DOHH2 (cell line): ENCODE measurements around the gene MED10.
"Not testable (repeated sequence)": the region's sequence is repeated elsewhere in the genome, so short reads cannot be mapped to it uniquely, and the experiment has no call there.

Experiments used
- H3F3A ChIP-seq: fragments of 200-600 bp; sonication (generic), shearing (Covaris generic); 2 replicates; pipeline ENCODE4 v1.6.0; 2016; ENCODE audit warnings: antibody characterized with exemption, mild to moderate bottlenecking; ENCODE audit not compliant: control insufficient read depth, insufficient read depth
- H3K27ac ChIP-seq: fragments of 200-600 bp; sonication (generic); 2 replicates; pipeline ENCODE4 v1.5.1; 2014; ENCODE audit warnings: low read depth, mild to moderate bottlenecking, low read length, moderate library complexity
- H3K27me3 ChIP-seq: fragments of 200-600 bp; sonication (generic); 2 replicates; pipeline ENCODE4 v1.6.1; 2014; ENCODE audit warnings: mild to moderate bottlenecking, low read length, mixed read lengths; ENCODE audit not compliant: control insufficient read depth
- H3K36me3 ChIP-seq: fragments of 200-600 bp; sonication (generic); 2 replicates; pipeline ENCODE4 v1.6.1; 2014; ENCODE audit warnings: mild to moderate bottlenecking, low read length, moderate library complexity, mixed read lengths; ENCODE audit not compliant: control insufficient read depth
- H3K4me1 ChIP-seq: fragments of 200-600 bp; sonication (generic); 2 replicates; pipeline ENCODE4 v1.6.1; 2014; ENCODE audit warnings: mild to moderate bottlenecking, low read length, mixed read lengths; ENCODE audit not compliant: control insufficient read depth
- H3K4me2 ChIP-seq: fragments of 200-600 bp; sonication (generic); 2 replicates; pipeline ENCODE4 v1.6.0; 2014; ENCODE audit warnings: mild to moderate bottlenecking, low read length, moderate library complexity
- H3K4me3 ChIP-seq: fragments of 200-600 bp; sonication (generic); 2 replicates; pipeline ENCODE4 v1.5.1; 2014; ENCODE audit warnings: mild to moderate bottlenecking, low read length, mixed read lengths
- H3K79me2 ChIP-seq: fragments of 200-600 bp; sonication (generic); 2 replicates; pipeline ENCODE4 v1.6.1; 2014; ENCODE audit warnings: mild to moderate bottlenecking, low read length, mixed read lengths; ENCODE audit not compliant: control insufficient read depth
- H3K9me2 ChIP-seq: fragments of 200-600 bp; sonication (generic); replicated peaks from 2 replicates; pipeline ENCODE4 v1.6.1; 2014; ENCODE audit warnings: mild to moderate bottlenecking, low read length, mixed read lengths; ENCODE audit not compliant: control insufficient read depth
- H3K9me3 ChIP-seq: fragments of 200-600 bp; sonication (generic); 2 replicates; pipeline ENCODE4 v1.6.1; 2014; ENCODE audit warnings: antibody characterized with exemption, low read length, mixed read lengths; ENCODE audit not compliant: control insufficient read depth, insufficient read depth
- H4K20me1 ChIP-seq: fragments of 200-600 bp; sonication (generic); 2 replicates; pipeline ENCODE4 v1.6.0; 2014; ENCODE audit warnings: low read depth, mild to moderate bottlenecking, antibody characterized with exemption, low read length, moderate library complexity; ENCODE audit not compliant: control insufficient read depth, insufficient read depth
- EZH2phosphoT487 ChIP-seq: fragments of 200-600 bp; sonication (generic); IDR thresholded peaks from 2 replicates; pipeline ENCODE4 v1.6.1; 2017; ENCODE audit warnings: borderline replicate concordance, mild to moderate bottlenecking, antibody characterized with exemption, low read length, moderate library complexity, mixed read lengths
- TF ChIP-seq, protein P1 (sequence below): fragments of 200-600 bp; sonication (generic); IDR thresholded peaks from one replicate; pipeline ENCODE4 v1.5.1; 2014; ENCODE audit warnings: antibody characterized with exemption, mild to moderate bottlenecking, low read depth, low read length; ENCODE audit not compliant: poor library complexity, severe bottlenecking

Gene MED10

DNA sequence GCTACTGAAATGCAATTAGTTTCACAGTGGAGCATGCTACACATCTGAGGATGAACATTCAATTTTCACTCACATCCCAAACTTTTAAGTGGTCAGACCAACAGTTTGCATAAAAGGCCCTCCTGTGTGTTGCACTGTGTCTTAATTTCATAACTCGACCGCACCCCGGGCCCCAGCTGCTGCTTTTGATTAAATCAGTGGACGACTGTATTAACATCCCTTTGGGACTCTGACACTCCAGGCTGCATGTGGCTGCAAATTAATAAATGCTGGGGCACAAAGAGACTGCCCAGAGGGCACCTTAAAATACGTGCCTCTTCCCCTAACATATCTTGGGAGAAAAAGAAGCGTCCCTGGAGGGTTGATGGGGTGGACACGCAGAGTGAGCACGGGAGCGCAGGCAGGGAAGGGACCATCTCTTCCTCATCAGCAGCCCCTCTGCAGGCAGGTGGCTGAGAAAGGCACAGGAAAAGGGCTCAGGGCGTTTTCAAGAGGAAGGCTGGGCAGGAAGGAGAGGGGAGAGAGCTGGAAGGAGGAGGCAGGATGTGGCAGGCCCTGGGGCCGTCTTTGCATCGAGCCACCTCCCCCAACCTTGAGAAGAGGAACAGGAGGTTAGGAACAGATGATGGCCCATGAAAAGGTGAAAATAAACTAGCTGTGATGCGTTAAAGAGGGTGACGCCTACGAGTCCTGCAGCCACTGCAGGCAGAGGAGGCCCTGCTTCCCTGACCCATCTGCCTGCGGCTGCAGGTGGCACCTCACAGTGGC, 18.6 kb downstream of the MED10 start:
- no peaks in the 10 kb centered on the region for H3K79me2 ChIP-seq
- H3K4me2 ChIP-seq: peak overlapping the region; percentile 75
- H4K20me1 ChIP-seq: no peaks in the 10 kb centered on the region
- TF ChIP-seq EZH2phosphoT487: no peak
- TF ChIP-seq, protein P1, sequence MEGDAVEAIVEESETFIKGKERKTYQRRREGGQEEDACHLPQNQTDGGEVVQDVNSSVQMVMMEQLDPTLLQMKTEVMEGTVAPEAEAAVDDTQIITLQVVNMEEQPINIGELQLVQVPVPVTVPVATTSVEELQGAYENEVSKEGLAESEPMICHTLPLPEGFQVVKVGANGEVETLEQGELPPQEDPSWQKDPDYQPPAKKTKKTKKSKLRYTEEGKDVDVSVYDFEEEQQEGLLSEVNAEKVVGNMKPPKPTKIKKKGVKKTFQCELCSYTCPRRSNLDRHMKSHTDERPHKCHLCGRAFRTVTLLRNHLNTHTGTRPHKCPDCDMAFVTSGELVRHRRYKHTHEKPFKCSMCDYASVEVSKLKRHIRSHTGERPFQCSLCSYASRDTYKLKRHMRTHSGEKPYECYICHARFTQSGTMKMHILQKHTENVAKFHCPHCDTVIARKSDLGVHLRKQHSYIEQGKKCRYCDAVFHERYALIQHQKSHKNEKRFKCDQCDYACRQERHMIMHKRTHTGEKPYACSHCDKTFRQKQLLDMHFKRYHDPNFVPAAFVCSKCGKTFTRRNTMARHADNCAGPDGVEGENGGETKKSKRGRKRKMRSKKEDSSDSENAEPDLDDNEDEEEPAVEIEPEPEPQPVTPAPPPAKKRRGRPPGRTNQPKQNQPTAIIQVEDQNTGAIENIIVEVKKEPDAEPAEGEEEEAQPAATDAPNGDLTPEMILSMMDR: no peak
- H3K9me3 ChIP-seq: no peaks in the 10 kb centered on the region
- H3K4me1 ChIP-seq: peaks cover 20% of the 10 kb centered on the region
- no peaks in the 10 kb centered on the region for H3K9me2 ChIP-seq
- peaks cover 16% of the 10 kb centered on the region; the same call in 1 of the 2 replicates for H3F3A ChIP-seq
- peak overlapping the region; percentile 46 for H3K27ac ChIP-seq
- H3K4me3 ChIP-seq: peak overlapping the region; percentile 52
- H3K27me3 ChIP-seq: no peaks in the 10 kb centered on the region
- H3K36me3 ChIP-seq: no peaks in the 10 kb centered on the region

DNA sequence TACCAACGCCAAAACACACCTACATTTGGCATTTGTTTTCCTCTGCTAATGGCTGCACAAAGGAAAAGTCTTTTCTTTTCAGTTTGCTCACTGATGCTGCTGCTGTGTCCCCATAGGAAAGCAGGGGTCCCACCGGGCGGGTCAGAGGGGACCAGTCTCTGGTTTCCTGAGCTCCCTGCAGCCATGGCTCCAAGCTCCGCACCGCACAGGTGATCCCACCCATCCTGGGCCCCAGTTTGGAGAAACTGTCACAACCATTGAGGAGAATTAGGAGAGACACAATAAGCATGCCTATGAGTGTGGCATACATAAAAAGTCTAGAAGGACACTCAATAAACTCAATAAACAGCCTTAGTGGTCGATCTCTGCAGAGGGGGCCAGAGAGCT, 19.9 kb downstream of the MED10 start:
- Histone ChIP-seq H4K20me1 (no peaks in the 10 kb centered on the region), H3K79me2 (no peaks in the 10 kb centered on the region), H3K27me3 (no peaks in the 10 kb centered on the region), H3F3A (peaks cover 16% of the 10 kb centered on the region; the same call in 1 of the 2 replicates), H3K4me2 (no peak overlapping the region), H3K4me1 (peaks cover 20% of the 10 kb centered on the region), H3K4me3 (no peak overlapping the region), H3K36me3 (no peaks in the 10 kb centered on the region), H3K27ac (no peak overlapping the region), H3K9me2 (no peaks in the 10 kb centered on the region), H3K9me3 (no peaks in the 10 kb centered on the region)
- TF ChIP-seq, protein P1: no peak
- no peak for TF ChIP-seq EZH2phosphoT487

DNA sequence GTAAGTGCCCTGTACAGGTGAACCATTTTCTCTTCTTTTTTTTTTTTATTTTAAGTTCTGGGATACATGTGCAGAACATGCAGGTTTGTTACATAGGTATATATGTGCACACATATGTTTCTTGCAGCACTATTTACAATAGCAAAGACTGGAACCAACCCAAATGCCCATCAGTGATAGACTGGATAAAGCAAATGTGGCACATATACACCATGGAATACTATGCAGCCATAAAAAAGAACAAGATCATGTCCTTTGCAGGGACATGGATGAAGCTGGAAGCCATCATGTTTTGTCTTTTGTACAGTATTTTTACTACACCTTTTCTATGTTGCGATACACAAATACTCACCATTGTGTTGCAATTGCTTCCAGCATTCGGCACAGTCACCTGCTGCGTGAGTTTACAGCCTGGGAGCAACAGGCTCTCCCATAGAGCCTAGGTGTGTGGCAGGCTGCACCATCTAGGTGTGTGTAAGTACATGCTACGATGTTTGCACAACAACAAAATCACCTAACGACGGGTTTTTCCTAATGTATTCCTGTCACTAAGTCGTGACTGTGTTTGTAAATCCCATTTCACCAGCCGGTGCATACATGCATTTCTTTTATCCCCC, 20.4 kb downstream of the MED10 start:
- Histone ChIP-seq H3F3A (peaks cover 16% of the 10 kb centered on the region; the same call in 1 of the 2 replicates), H3K4me1 (peaks cover 20% of the 10 kb centered on the region)
- not testable (repeated sequence) for H3K4me2 ChIP-seq, H3K4me3 ChIP-seq, H3K9me2 ChIP-seq, H4K20me1 ChIP-seq, H3K27me3 ChIP-seq, H3K79me2 ChIP-seq, H3K27ac ChIP-seq, H3K9me3 ChIP-seq, H3K36me3 ChIP-seq

DNA sequence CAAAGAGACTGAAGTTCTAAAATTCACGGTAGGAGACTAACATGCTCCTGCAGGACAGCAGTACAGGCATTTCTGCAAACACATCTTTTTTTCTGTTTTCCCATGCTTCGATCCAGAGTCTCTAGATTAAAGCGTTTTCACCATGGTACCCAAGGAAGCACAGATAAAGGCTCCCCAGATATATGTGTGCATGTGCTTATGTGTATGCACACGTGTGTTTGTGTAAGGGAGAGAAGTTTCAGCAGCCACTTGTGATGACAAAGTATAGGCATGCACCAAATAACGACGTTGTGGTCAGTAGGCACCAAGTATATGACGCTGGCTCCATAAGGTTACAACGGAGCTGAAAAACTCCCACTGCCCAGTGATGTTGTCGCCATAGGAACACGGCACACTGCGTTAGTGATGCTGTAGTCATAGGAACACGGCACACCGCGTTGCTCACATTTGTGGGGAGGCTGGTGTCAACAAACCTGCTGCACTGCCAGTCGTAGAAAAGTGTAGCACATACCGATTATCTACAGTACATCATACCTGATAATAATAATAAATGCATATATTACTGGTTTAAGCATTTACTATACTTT, 21.7 kb downstream of the MED10 start:
- TF ChIP-seq, protein P1: no peak
- TF ChIP-seq EZH2phosphoT487: no peak
- Histone ChIP-seq H3K4me1 (peaks cover 20% of the 10 kb centered on the region), H3K27ac (no peak overlapping the region), H3K4me3 (no peak overlapping the region), H3K27me3 (no peaks in the 10 kb centered on the region), H3F3A (peaks cover 16% of the 10 kb centered on the region; the same call in 1 of the 2 replicates), H3K9me2 (no peaks in the 10 kb centered on the region), H4K20me1 (no peaks in the 10 kb centered on the region), H3K4me2 (no peak overlapping the region), H3K36me3 (no peaks in the 10 kb centered on the region), H3K79me2 (no peaks in the 10 kb centered on the region), H3K9me3 (no peaks in the 10 kb centered on the region)
